SU-DHL-6 (cell line): ENCODE results near the gene HOXA9.

Source experiments
- H2AFZ ChIP-seq: fragments of 200-600 bp; sonication (generic); 2 replicates; pipeline ENCODE4 v1.6.1; 2014; ENCODE audit warnings: low read depth, mild to moderate bottlenecking, moderate library complexity, mixed read lengths, antibody characterized with exemption, low read length; ENCODE audit not compliant: severe bottlenecking
- H3F3A ChIP-seq: fragments of 200-600 bp; shearing (Covaris generic); 2 replicates; pipeline ENCODE4 v1.6.0; 2016; ENCODE audit warnings: antibody characterized with exemption, mild to moderate bottlenecking; ENCODE audit not compliant: insufficient read depth
- H3K27ac ChIP-seq: fragments of 200-600 bp; sonication (generic); 2 replicates; pipeline ENCODE4 v1.5.1; 2016; ENCODE audit warnings: low read depth, mild to moderate bottlenecking, low read length, moderate library complexity, mixed read lengths
- H3K27me3 ChIP-seq: fragments of 200-600 bp; sonication (generic), shearing (Covaris generic); 2 replicates; pipeline ENCODE4 v1.6.0; 2014; ENCODE audit warnings: mild to moderate bottlenecking, low read length
- H3K36me3 ChIP-seq: fragments of 200-600 bp; sonication (generic); 2 replicates; pipeline ENCODE4 v1.6.1; 2014; ENCODE audit warnings: mild to moderate bottlenecking, low read length, mixed read lengths
- H3K4me2 ChIP-seq: fragments of 300-600, 200-600 bp; shearing (Covaris generic), sonication (generic); 2 replicates; pipeline ENCODE4 v1.6.0; 2014; ENCODE audit warnings: low read length, low read depth, mild to moderate bottlenecking; ENCODE audit not compliant: poor library complexity, severe bottlenecking
- H3K4me3 ChIP-seq: fragments of 200-600 bp; sonication (generic); 2 replicates; pipeline ENCODE4 v1.5.1; 2014; ENCODE audit warnings: antibody characterized with exemption, low read length, mild to moderate bottlenecking, mixed read lengths; ENCODE audit not compliant: insufficient read depth, poor library complexity, severe bottlenecking
- H3K79me2 ChIP-seq: fragments of 200-600 bp; sonication (generic); 2 replicates; pipeline ENCODE4 v1.6.1; 2014; ENCODE audit warnings: mild to moderate bottlenecking, low read length, moderate library complexity; ENCODE audit not compliant: insufficient read depth
- H3K9ac ChIP-seq: fragments of 200-600 bp; sonication (generic); 2 replicates; pipeline ENCODE4 v1.7.0; 2014; ENCODE audit warnings: mild to moderate bottlenecking, low read length
- H3K9me2 ChIP-seq: fragments of 200-600 bp; sonication (generic); replicated peaks from 2 replicates; pipeline ENCODE4 v1.6.1; 2014; ENCODE audit warnings: low read length; ENCODE audit not compliant: insufficient read depth
- H3K9me3 ChIP-seq: fragments of 200-600 bp; sonication (generic); 2 replicates; pipeline ENCODE4 v1.6.1; 2014; ENCODE audit warnings: low read length, mixed read lengths; ENCODE audit not compliant: insufficient read depth
- H4K20me1 ChIP-seq: fragments of 200-600 bp; sonication (generic); 2 replicates; pipeline ENCODE4 v1.6.1; 2014; ENCODE audit warnings: low read depth, mild to moderate bottlenecking, antibody characterized with exemption, low read length, moderate library complexity, mixed read lengths
- CTCF ChIP-seq: fragments of 200-600 bp; sonication (generic); IDR thresholded peaks from one replicate; pipeline ENCODE4 v1.5.1; 2017; ENCODE audit warnings: antibody characterized with exemption, mild to moderate bottlenecking, low read length, moderate library complexity; ENCODE audit not compliant: insufficient read depth, poor library complexity, severe bottlenecking
- EZH2phosphoT487 ChIP-seq: fragments of 200-600 bp; sonication (generic), shearing (Covaris generic); conservative IDR thresholded peaks from 2 replicates; pipeline ENCODE4 v1.6.1; 2018; ENCODE audit warnings: mild to moderate bottlenecking, antibody characterized with exemption, low read length, moderate library complexity, mixed read lengths

Gene HOXA9

GRCh38 chr7:27168265-27168947 is 3.1 kb upstream of the HOXA9 start:
- no peaks in the 10 kb centered on the region for H3K36me3 ChIP-seq
- no peaks in the 10 kb centered on the region for H3K9me2 ChIP-seq
- H3K27ac ChIP-seq, result no peak overlapping the region
- no peak overlapping the region for H3K9ac ChIP-seq
- no peak overlapping the region for H3K4me2 ChIP-seq
- H3F3A ChIP-seq, result no peaks in the 10 kb centered on the region
- no peaks in the 10 kb centered on the region for H4K20me1 ChIP-seq
- H2AFZ ChIP-seq, result no peak overlapping the region
- no peaks in the 10 kb centered on the region for H3K79me2 ChIP-seq
- H3K4me3 ChIP-seq, result no peak overlapping the region
- no peaks in the 10 kb centered on the region for H3K9me3 ChIP-seq
- TF ChIP-seq CTCF (no peak), EZH2phosphoT487 (no peak)
- no peaks in the 10 kb centered on the region for H3K27me3 ChIP-seq

DNA sequence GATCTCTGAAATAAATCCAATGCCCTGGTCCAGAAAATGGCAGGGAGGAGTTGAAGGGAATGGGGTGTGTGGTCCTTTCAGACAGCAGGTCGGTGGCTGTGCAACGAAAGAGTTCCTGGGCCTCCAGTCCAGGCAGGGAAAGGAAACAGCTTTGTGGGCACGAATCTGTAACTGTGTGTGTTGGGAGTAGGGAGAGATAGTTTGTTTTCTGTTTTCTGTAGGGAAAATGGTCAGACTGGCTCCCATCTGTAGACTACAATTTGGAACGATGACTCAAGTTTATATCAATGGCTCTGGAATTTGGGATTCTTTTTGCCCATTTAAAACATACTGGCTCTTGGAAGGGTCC is 2.6 kb upstream of the HOXA9 start:
- Histone ChIP-seq H3K9me2 (no peaks in the 10 kb centered on the region), H2AFZ (no peak overlapping the region), H3K4me2 (no peak overlapping the region), H3F3A (peaks cover 2% of the 10 kb centered on the region; the same call in 1 of the 2 replicates), H3K9me3 (no peaks in the 10 kb centered on the region), H4K20me1 (no peaks in the 10 kb centered on the region), H3K36me3 (no peaks in the 10 kb centered on the region), H3K4me3 (no peak overlapping the region), H3K27me3 (no peaks in the 10 kb centered on the region), H3K9ac (no peak overlapping the region), H3K79me2 (no peaks in the 10 kb centered on the region), H3K27ac (no peak overlapping the region)
- no peak for TF ChIP-seq EZH2phosphoT487
- TF ChIP-seq CTCF, result no peak

- H3K27ac ChIP-seq, result no peak overlapping the region
- no peaks in the 10 kb centered on the region for H3K9me2 ChIP-seq
- no peaks in the 10 kb centered on the region for H3K9me3 ChIP-seq
- no peaks in the 10 kb centered on the region for H4K20me1 ChIP-seq
- H3K27me3 ChIP-seq, result no peaks in the 10 kb centered on the region
- H3F3A ChIP-seq, result peaks cover 6% of the 10 kb centered on the region; the same call in 1 of the 2 replicates
- TF ChIP-seq CTCF, result no peak
- TF ChIP-seq EZH2phosphoT487, result no peak
- H3K79me2 ChIP-seq, result no peaks in the 10 kb centered on the region
- H3K4me3 ChIP-seq, result no peak overlapping the region
- H3K36me3 ChIP-seq, result no peaks in the 10 kb centered on the region
- H3K4me2 ChIP-seq, result no peak overlapping the region
- H2AFZ ChIP-seq, result no peak overlapping the region
- no peak overlapping the region for H3K9ac ChIP-seq
Observed at GRCh38 chr7:27166531-27167505, 1.5 kb upstream of the HOXA9 start.
